LNCAP (cell line): ENCODE results near the gene BEND7.

Experiments
- CTCF ChIP-seq: fragments of 450-650 bp; IDR thresholded peaks from 2 replicates; pipeline ENCODE4 v1.5.1; 2017; ENCODE audit warnings: mild to moderate bottlenecking

The BEND7 gene

GRCh38 chr10:13414137-13414536 is 114.7 kb downstream of the BEND7 start:
- no peak for TF ChIP-seq CTCF

- TF ChIP-seq CTCF, result no peak
Measured at GRCh38 chr10:13412894-13413293, 115.9 kb downstream of the BEND7 start.

- TF ChIP-seq CTCF, result no peak
Measured at GRCh38 chr10:13404791-13405190, 124.0 kb downstream of the BEND7 start.

GRCh38 chr10:13404305-13404759 is 124.5 kb downstream of the BEND7 start:
- no peak for TF ChIP-seq CTCF

- no peak for TF ChIP-seq CTCF
Measured at GRCh38 chr10:13402021-13402420, 126.8 kb downstream of the BEND7 start.

- TF ChIP-seq CTCF, result no peak
Measured at GRCh38 chr10:13401142-13401541, 127.7 kb downstream of the BEND7 start.

GRCh38 chr10:13400196-13400965 is 128.4 kb downstream of the BEND7 start:
- no peak for TF ChIP-seq CTCF
